Activated CD8-positive, alpha-beta memory T cell treated with anti-CD3 and anti-CD28 coated beads for 36 hours (primary cell): Measurements from ENCODE around the gene OPN1MW3. TPM values are rescaled to one million over a fixed set of nuclear protein-coding genes. Genes with fewer than 3 reads are reported as not detected.

Experiments used
- CTCF ChIA-PET: fragments of 350-600 bp; sonication (Branson Sonifier 250); formaldehyde crosslinking; loops from one replicate; lab custom pipeline; 2021; ENCODE audit warnings: antibody characterized with exemption; lab: Charles Lee
- POLR2A ChIA-PET: fragments of 350-600 bp; sonication (Branson Sonifier 250); formaldehyde crosslinking; loops from one replicate; lab custom pipeline; 2021; ENCODE audit warnings: antibody characterized with exemption; lab: Charles Lee
- total RNA-seq, 2 experiments: library from RNA; stranded (reverse); gene quantifications; one replicate each; pipeline ENCODE4 v1.2.3, GENCODE V29; 2021

OPN1MW3 gene
- total RNA-seq, 2 experiments from 2014 or later, result not detected

GRCh38 chrX:154320406-154320805 lies 63.0 kb downstream of the OPN1MW3 start:
- ChIA-PET POLR2A (no interaction called here), CTCF (no interaction called here)

Other genes with a start within 250 kb of the OPN1MW3 start
- 100 to 1,000 TPM; 201 to 202 TPM for gene IRAK1, start 237.7 kb upstream of the OPN1MW3 start, total RNA-seq
- 10 to 100 TPM; 49.8 to 51.2 TPM for gene MECP2, start 159.9 kb upstream of the OPN1MW3 start, total RNA-seq
- gene OPN1LW, start 113.3 kb upstream of the OPN1MW3 start, total RNA-seq, result not detected
- not detected for gene OPN1MW, start 75.0 kb upstream of the OPN1MW3 start, total RNA-seq
- not detected for gene OPN1MW2, start 37.8 kb upstream of the OPN1MW3 start, total RNA-seq
- not detected for gene TEX28, start 37.5 kb downstream of the OPN1MW3 start, total RNA-seq
- under 1 TPM in 1 of 2 experiments, not detected in 1; 0.19 TPM for gene TKTL1, start 38.2 kb downstream of the OPN1MW3 start, total RNA-seq
- 1,000 to 10,000 TPM; 1,044 to 1,051 TPM for gene FLNA, start 117.1 kb downstream of the OPN1MW3 start, total RNA-seq
- gene EMD, start 121.7 kb downstream of the OPN1MW3 start, total RNA-seq, result 100 to 1,000 TPM; 108 to 109 TPM
- 1,000 to 10,000 TPM; 2,936 to 3,024 TPM for gene RPL10, start 140.8 kb downstream of the OPN1MW3 start, total RNA-seq
- 10 to 100 TPM; 10.8 to 11.8 TPM for gene DNASE1L1, start 151.7 kb downstream of the OPN1MW3 start, total RNA-seq
- gene TAFAZZIN, start 154.0 kb downstream of the OPN1MW3 start, total RNA-seq, result 10 to 100 TPM; 48.4 to 49.9 TPM
- gene ATP6AP1, start 171.1 kb downstream of the OPN1MW3 start, total RNA-seq, result 10 to 100 TPM; 38.5 to 39.6 TPM
- gene GDI1, start 179.6 kb downstream of the OPN1MW3 start, total RNA-seq, result 10 to 100 TPM; 87.0 to 97.3 TPM
- 10 to 100 TPM; 73.2 to 78.2 TPM for gene FAM50A, start 186.6 kb downstream of the OPN1MW3 start, total RNA-seq
- 10 to 100 TPM; 32.8 to 38.4 TPM for gene PLXNA3, start 200.7 kb downstream of the OPN1MW3 start, total RNA-seq
- gene LAGE3, start 221.7 kb downstream of the OPN1MW3 start, total RNA-seq, result 10 to 100 TPM; 64.7 to 64.9 TPM
- gene UBL4A, start 229.0 kb downstream of the OPN1MW3 start, total RNA-seq, result 10 to 100 TPM; 66.4 to 68.6 TPM
- gene SLC10A3, start 233.0 kb downstream of the OPN1MW3 start, total RNA-seq, result 10 to 100 TPM; 34.3 to 37.2 TPM